Endometrium (tissue), 2 donors: Measurements from ENCODE around the gene STK39.
"Not testable (repeated sequence)": the region's sequence is repeated elsewhere in the genome, so short reads cannot be mapped to it uniquely, and the experiment has no call there.

Experiments used
- FAIRE-seq: peaks from 2 replicates; lab custom pipeline; 2012; peaks lifted over from hg19 to GRCh38; lab: Jason Lieb, UNC
- donor health status: control.
- donor health status: control.

Gene STK39

DNA sequence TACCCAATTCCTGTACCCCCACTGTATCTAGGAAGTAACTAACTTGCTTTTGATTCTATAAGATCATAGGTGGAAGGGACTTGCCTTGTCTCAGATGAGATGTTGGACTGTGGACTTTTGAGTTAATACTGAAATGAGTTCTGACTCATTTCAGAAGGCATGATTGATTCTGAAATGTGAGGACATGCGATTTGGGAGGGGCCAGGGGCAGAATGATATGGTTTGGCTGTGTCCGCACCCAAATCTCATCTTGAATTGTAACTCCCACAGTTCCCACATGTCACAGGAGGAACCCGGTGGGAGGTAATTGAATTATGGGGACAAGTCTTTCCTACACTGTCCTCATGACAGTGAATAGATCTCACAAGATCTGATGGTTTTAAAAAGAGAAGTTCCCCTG is 165.9 kb downstream of the STK39 start:
- FAIRE-seq = not testable (repeated sequence)

DNA sequence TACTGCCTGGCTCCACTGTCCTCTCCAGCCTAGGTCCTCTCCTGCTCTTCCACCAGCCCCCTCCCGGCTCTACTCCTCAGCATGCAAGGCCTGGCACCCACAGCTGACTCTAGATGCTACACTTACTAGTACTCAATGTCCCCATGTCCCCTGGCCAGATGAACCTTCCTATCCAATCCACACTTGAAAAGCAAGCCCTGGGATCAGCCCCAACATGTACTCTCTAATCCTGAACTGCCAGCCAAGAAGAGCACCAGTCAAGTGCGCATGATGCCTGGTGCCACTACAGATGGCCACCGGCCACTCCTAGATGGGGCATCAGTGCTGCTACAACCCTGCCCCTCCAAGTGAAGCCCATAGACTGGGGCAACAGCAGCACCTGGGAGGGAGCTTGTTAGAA is 168.2 kb downstream of the STK39 start:
- no peak for FAIRE-seq

DNA sequence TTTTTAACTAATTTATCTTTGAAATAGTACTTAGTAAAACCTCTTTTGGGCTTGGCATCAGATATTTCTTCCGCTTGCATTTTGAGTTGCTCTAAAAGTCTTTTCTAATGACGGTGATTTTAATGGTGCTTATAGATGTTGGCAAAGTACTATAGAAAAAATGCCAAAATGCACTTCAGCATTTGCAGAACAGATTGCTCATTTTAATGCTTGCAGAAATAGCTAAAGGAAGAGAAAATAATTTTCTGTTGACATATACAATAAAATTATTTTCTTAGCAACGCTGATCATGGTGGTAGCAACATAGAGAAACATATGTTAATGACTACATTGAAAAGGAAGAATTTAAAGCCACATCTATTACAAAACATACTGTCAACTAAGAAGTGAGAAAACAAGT is 170.7 kb downstream of the STK39 start:
- FAIRE-seq = no peak

DNA sequence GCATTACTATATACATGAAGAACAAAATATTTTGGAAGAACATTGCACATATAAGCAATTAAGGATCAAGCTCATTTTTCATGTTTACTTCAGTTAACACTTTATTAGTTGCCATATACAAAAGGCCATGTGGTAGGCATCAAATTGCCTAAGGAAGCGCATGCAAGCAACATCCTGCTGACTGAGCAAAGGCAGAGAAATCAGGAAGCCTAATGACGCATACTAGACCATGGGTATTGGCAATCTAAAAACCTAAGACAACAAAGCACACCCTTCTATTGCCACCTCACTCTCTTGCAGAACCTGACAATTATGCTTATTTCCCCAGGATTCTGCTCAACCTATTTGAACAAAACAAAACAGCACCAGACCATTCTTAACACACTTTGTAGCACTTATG is 171.9 kb downstream of the STK39 start:
- FAIRE-seq = no peak

DNA sequence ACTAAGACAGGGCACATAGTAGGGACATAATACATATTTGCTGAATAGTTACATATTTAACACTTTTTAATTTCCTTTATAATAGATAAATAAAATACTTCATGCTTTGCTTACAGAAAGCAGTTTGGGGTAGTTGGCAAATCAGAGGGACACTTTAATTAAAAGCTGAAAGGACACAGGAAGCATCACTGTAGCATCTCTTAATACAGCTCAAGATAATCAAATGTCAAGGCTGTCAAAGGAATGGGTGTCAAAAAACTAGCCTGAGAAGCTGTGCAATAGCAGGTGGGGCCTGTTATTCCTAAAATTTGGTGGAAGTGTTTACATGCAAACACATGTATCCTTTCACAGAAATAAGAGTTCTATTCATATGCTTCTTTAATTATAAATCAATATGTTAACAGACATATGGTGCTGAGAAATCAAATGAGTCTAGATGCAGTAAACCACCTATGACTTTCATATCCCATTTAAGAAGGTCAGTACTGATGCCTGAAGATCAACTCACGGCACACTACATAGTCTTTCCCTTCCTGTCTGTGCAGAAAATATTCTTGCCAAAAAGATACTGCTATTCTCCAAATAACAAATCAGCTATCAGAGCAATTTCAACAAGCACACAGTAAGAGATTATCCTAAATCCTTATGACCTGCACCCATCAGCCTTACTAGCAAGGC is 174.6 kb downstream of the STK39 start:
- no peak for FAIRE-seq

DNA sequence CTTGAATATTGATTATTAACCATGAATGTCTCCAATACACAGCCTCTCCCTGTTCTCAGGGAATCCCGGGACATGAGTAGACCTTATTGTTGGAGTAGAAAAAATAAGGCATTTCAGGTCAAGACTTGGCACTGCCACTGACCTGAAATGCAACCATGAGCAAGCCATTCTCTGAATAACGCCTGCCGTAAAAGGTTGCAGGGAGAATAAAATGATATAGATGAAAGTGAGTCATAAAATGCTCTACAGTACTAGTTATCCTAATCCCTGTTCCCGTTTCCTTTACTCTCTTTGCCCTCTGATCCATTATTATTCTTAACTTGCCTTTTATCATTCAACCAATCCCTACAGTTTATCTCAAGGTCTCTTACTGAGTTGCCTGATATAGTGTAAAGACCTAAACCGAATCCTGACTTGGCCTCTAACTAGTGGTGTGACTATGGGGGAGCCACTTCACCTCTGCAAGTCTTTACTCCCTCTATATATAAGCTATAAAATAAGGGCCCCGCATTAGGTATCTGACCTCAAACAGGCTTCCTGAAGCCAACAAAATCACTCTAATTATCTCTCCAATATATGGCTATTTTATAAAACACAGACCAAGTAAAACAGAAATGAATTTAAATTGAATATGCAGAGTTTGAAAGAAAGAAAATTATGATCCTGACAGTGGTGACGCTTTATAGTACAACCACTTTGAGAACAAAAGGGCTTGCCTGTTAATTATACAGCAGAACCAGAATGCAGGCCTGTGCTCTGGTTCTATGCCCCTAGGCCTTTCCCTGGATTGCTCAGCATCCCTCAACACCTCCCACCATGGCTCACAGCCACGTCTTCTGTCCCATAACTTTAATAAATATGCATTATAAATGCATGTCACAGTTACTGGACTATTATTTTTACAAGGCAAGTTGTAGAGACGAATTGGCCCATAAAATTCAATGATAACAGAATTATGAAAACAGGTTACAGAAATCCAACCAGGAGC is 183.1 kb downstream of the STK39 start:
- no peak for FAIRE-seq

DNA sequence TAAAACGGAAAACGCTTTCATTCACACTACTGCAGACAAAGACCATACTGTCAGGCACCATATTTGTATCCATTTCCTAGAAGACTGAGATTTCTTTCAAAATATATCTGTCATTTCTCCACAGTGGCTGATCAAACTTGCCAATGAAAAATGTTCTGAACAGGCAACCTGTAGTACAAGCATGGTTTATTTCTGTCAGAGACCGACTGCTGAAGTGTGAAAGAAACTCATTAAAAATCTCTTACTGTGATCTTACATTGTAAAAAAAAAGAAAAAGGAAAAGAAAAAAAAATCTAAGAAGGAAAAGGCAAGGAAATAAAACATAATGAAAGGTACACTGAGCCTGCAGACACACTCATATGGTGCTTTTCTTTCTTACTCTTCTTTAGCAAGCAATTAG is 184.5 kb downstream of the STK39 start:
- no peak for FAIRE-seq

DNA sequence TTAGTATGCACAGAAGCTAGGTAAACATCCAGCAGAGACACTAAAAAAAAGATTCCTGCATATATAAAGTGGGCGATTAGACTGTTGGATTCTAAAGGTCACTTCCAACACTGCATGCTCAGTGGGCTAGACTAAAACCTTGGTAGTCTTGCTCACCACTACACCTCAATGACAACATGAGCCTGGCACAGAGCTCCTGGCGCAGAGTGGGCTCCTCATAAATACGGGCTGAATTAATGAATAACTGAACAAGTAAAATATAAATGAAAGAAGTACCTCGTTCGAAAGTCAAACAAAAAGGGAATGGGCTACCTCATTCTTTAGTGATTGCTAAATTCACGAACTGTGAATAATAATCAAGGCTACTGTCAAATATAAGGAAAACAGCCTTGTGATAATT is 185.3 kb downstream of the STK39 start:
- FAIRE-seq = no peak

DNA sequence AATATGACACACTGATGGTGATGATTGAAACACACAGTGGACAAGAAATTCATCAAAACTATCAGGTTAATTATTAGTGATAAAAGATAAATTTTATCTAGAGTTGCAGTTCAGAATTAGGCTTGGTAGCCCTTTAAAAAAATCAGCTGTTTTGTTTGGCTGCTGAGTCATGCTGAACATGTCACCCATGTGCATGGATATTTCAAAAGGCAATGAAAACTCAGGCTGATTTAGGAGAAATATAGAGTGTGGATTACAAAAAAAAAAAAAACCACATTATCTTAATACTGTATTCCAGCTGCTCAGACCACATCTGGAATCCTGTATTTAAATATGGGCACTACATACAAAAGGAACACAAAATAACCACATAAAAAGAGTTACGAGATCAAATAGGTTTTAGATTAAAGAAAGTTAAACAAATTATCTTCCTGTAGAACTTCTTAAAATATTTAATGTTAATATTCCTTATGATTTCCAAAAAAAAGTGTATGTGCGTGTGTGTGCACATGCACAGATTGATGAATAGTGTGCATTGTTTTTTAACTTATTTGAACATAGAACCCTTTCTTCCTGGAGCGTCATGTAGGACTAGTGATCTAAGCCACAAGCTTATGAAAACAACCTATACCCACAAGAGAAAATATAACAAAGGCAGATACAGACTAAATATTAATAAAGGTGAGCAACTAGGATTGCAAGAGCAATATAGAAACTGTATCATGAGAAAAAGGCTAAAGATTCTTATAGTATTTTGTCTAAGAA is 186.2 kb downstream of the STK39 start:
- no peak for FAIRE-seq

DNA sequence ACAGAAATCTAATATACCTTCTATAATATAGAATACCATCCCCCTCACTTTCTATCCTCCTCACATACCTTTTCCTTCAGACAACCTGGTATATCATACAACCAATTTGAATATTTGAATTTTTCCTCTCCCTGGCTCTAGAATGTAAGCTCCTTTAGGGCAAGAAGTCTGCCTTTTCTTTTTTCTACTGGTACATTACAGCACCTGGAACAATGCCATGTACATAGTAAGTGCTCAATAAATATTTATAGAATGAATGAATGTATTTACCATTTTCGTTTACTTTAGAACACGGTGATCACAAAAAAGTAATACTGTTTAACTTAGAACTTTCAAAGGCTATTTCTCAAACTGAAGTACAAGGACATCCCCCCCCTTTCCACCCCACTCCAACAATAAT is 187.6 kb downstream of the STK39 start:
- no peak for FAIRE-seq

DNA sequence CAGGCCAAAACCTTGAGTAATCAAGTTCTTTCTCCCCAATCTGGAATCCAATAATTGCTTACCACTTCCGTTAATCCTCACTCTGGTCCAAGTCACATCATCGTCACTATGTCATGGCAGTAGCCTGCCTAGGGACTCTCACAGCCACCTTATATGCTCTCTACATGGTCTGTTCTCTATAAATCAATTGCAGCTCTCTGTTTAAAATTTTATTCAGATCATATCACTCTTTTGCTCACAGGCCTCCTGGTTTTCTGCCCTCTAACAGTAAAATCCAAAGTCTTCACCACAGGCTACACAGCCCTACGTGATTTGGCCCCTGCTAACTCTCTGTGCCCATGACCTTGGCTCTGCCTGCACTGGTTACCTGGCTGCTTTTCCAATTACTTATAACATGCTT is 188.7 kb downstream of the STK39 start:
- FAIRE-seq = no peak

DNA sequence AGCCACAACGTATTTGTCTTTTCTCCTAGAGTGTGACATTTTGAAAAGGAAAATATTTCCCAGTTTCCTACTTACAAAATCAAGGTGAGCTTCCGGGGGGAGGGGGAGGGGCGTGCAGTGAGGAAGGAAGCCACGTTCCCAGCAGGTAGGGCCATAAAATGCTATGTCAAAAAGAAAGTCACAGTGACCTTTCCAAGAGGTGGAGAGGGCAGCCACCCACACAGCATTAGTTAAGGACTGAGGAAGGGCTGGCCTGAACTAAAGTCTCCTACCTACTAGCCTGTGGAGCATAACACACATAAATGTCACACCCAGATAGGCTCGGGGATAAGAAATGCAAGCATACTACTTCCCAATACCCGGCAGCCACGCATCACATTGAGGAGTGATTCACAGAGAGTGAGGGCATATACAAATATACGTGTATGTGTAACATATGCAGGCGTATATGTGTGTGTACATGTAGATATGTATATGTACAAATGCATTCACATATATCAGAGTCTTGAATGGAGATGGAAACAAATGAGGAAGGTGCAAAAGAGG is 191.1 kb downstream of the STK39 start:
- no peak for FAIRE-seq

DNA sequence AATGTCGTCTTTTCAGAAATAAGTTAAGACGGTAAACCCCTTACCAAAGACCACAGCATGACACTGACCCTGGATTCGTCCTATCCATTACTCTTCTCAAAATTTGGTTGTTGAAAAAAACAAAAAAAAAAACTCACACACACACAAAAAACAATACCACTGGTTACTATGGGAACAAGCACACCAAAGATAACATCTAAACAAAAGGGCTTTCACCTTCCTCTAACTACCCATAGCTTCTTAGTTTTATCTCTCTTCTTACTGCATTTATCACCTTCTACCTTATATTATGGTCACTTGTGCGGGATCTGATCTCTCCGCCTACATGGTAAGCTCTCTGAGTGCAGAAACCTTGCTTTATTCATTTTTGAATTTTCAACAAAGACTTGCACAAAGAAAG is 192.7 kb downstream of the STK39 start:
- no peak for FAIRE-seq

DNA sequence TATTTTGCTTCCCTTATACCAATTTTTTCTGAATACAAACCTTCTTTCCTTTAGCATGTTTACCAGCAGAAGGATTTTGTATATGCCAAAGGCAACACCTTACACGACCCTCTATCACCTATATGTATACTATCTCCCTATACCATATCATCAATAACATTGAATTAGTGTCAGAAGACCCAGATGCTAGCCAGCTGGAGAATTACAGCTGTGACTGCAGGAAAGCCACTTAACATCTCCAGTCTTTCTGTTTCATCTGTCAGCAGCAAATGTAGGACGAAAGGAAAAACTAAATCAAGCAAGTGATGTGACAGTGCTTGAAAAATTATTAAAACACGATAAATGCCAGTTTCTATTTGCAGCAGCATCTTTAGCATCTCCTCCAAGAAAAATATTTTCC is 193.7 kb downstream of the STK39 start:
- no peak for FAIRE-seq

DNA sequence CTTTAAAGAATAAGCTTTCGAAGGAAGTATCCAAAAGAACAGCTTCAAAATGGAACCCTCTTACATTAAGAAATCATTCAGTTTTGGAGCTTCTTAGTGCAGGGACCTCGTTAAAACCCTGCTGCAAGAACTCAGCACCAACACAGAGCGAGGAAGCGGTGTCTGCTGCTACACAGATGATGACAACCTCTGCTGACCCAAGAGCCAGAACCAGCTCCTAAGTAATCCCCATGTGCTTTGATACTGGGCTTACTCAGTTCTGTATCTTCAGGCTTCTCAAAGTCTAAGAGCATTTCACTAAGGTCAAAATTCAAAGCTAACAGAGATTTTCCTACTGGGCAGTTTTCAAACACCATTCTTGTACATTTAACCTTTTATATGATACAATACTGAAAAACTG is 194.6 kb downstream of the STK39 start:
- FAIRE-seq = no peak

DNA sequence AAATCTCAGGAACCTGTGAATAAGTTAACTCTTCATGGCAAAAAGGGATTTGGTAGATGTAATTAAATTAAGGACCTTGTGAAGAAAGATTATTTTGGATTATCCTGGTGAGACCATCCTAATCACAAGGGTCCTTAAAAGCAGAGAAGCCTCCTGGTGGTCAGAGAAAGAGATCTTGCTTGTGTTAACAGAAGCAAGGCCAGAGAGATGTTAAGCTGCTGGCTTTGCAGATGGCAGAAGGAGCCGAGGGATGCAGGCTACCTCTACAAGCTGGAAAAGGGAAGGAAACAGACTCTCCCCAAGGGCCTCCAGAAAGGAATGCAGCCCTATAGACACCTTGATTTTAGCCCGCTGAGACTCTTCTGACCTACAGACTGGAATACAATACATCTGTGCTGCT is 197.0 kb downstream of the STK39 start:
- no peak for FAIRE-seq

DNA sequence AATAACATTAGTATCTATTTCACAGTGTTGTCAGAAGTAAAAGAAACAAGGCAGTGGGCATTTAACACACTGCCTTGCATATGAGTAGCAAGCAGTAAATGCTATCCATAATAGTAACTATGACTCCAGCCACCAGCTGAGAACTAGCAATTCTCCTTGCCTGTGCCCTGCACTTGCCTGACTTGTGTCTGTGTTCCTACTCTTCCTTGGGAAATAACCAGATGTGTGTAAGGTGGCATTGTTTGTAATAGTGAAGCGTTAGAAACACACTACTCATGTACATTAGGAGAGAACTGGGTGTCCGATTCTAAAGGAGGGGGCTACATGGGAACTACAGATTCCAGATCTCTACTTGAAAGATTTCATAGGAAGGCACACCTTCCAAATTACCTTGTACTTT is 197.8 kb downstream of the STK39 start:
- no peak for FAIRE-seq

DNA sequence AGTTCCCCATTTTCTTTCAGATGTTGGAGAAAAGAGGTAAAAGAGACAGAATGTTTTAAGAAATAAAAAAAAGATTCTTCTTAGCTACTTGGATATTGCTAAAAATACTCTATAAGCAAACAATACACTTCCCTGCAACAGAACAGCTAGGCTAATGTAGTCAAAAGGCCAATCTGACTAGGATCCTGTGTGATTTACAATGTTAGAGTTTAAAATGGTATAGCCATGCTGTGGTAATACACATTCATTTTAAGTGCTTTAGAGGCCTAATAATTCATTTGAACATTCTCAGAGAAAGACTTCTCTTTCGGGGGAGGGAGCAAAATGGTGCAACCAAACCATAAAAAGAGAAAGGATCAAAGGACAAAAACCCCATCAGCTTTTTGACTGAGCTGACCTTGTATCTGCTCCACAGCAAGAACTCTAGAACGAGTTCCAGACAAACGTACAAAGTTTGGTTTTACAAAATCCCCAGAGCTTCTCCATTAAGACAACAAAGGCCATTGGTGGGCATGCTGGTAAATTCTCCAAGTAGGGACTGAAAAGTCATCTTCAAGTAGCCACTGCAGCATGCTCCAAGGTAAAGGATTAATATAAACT is 200.2 kb downstream of the STK39 start:
- FAIRE-seq = no peak

DNA sequence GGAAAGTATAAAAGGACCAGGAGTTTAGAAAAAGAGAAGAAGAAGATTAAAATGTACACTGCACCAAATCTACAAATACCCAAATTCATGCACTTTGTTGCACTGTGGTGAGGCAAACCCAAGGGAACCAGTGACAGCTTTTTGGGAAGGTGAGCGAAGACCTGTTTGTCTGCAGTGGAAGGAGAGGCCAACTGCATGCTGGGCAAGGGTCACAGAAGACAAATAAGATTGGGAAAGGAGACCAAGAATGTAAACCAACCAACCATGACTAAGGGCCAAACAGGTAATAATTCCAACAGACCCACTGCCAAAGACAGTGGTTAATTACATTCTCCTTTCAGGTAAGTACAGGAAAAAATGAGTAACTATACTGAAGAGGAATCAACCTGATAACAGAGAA is 202.8 kb downstream of the STK39 start:
- FAIRE-seq = no peak

DNA sequence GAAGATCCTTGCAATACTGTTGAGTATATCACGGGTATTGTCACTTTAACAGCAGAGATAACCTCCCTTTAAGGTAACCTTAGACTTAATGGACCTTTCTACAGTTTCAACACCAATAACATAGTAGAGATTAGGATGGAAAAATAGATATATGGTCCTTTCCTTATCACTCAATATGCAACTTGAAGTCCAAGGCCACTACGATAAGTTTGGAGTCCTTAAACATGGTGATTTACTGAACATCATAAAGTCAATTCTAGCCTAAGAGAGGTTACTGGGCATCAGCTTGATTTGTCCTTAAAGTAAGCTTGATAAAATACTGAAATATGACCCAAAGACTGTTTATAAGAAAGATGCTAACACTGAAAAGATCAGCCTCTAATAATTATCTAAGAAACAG is 203.2 kb downstream of the STK39 start:
- FAIRE-seq = no peak

DNA sequence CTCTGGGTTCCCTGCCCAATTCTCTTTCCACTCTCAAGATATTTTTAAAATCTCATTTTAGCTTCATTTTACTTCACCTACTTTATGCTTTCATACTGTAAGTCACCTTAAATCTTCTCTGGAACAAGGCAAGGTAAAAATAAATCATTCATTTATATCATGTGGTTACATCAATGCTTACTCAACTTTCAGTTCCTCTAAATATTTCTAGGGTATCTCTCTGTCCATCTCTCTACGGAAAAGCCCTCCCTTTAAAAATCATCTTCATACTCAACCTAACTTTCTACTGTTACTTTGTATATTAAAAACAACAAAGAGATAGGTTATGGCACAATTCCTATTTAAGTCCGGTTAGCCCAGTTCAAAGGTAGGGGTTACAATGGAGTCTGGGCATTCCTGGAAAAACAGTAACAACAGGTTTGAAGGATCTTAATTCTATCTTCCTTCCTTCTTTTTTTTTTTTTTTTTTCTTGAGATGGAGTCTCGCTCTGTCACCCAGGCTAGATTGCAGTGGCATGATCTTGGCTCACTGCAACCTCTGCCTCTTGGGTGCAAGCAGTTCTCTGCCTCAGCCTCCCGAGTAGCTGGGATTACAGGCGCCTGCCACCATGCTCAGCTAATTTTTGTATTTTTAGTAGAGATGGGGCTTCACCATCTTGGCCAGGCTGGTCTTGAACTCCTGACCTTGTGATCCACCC is 205.1 kb downstream of the STK39 start:
- not testable (repeated sequence) for FAIRE-seq

DNA sequence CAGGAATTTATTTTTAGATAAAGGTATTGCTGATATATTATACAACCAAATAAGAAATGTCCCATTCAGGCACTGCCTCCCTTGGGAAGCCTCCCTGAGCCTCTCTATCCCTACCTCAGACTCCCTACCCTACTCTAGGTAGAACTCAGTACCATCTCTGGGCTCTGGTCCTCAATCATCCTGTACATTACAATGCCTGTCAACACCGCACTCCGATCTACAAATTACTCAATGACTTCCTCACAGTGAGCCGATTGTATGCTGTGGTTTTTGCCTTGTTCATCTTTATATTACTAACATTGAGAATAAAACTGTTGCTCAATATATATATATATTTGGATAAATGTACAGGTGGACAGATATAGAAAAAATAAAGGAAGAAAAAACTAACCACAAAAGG is 207.5 kb downstream of the STK39 start:
- no peak for FAIRE-seq
